ENCODE data around the gene GAS2. TPM values are rescaled to one million over a fixed set of nuclear protein-coding genes. Genes with fewer than 3 reads are reported as not detected.

GAS2 gene
- total RNA-seq, 1 donor from 2014 or later = 1.4 TPM

DNA sequence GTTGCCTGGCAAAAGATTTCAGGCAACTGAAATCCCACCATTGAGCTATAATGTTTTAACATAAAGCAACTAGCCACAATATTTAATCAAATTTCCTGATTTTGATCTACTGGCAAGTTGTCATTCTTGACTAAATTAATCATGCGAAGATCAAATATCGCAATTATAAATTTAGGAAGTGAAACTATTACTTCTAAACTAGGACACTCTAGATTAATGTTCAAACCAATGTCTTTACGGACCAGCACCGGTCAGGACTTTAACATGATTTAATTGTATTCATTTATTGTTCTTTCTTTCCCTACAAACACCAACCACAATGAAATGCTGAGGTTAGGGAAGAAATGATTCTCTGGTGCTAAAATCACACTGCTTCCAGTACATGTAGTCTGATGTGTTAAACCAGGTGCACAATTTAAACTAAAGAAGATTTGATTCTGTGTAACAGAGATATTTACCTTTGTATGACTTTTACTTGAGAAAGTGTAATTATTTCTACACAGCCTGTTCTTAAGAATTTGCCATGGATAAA is 14.9 kb downstream of the GAS2 start:
- H3K27me3 Mint-ChIP-seq (ENCODE audit: unreplicated experiment) = peaks cover 1% of the 10 kb centered on the region
- DNase-seq (ENCODE audit: low spot score) = no peak
- TF ChIP-seq, protein P1, sequence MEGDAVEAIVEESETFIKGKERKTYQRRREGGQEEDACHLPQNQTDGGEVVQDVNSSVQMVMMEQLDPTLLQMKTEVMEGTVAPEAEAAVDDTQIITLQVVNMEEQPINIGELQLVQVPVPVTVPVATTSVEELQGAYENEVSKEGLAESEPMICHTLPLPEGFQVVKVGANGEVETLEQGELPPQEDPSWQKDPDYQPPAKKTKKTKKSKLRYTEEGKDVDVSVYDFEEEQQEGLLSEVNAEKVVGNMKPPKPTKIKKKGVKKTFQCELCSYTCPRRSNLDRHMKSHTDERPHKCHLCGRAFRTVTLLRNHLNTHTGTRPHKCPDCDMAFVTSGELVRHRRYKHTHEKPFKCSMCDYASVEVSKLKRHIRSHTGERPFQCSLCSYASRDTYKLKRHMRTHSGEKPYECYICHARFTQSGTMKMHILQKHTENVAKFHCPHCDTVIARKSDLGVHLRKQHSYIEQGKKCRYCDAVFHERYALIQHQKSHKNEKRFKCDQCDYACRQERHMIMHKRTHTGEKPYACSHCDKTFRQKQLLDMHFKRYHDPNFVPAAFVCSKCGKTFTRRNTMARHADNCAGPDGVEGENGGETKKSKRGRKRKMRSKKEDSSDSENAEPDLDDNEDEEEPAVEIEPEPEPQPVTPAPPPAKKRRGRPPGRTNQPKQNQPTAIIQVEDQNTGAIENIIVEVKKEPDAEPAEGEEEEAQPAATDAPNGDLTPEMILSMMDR (IDR thresholded peaks at IDR 0.05; ENCODE audit: unreplicated experiment) = no peak
- no peaks in the 10 kb centered on the region for H3K36me3 Mint-ChIP-seq (ENCODE audit: low read depth, unreplicated experiment)
- no peaks in the 10 kb centered on the region for H3K9me3 Mint-ChIP-seq (ENCODE audit: unreplicated experiment)
- H3K4me3 Mint-ChIP-seq (ENCODE audit: unreplicated experiment) = no peak overlapping the region
- no peaks in the 10 kb centered on the region for H3K4me1 Mint-ChIP-seq (ENCODE audit: unreplicated experiment)
- H3K27ac Mint-ChIP-seq (ENCODE audit: unreplicated experiment) = no peak overlapping the region

DNA sequence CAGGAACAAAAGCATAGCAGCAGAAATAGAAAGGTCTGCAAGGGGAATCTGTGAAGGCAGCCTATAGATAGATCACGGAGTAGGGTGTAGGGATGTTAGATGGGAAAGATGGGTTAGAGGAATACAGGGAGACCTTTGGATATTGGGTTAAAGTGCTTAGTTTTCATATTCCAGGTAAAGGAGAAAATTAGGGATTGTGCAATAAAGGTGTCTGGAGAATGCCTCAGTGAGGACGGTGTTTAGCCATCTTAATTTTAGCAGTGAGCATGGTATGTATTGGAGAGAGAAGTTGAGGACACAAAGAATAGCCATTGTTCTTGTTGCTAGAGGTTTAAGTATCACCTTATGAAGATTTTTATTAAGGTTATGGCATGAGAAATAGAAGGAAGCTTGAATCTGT is 17.7 kb downstream of the GAS2 start:
- no peak for DNase-seq (ENCODE audit: low spot score)
- Mint-ChIP-seq H3K27me3 (ENCODE audit: unreplicated experiment) (peaks cover 1% of the 10 kb centered on the region), H3K4me1 (ENCODE audit: unreplicated experiment) (no peaks in the 10 kb centered on the region)

DNA sequence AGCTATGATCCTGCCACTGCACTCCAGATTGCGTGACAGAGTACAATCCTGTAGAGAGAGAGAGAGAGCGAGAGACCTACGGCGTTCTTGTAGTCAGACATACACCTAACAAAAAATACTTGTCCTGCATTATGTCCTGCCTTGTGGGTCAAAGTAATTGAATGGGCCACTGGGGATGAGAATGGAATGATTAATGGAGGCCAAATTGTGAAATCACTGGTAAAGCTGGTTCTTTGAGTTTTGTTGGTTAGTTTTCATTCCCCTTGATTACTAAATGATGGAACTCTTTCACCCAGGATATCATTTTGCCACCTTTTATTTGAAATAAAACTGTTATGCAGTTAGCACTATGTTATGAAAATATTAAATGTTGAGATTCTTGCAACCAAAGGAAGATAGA is 18.7 kb downstream of the GAS2 start:
- TF ChIP-seq, protein P1 (IDR thresholded peaks at IDR 0.05; ENCODE audit: unreplicated experiment) = no peak
- no peaks in the 10 kb centered on the region for H3K4me1 Mint-ChIP-seq (ENCODE audit: unreplicated experiment)
- no peaks in the 10 kb centered on the region for H3K36me3 Mint-ChIP-seq (ENCODE audit: low read depth, unreplicated experiment)
- H3K9me3 Mint-ChIP-seq (ENCODE audit: unreplicated experiment) = no peaks in the 10 kb centered on the region
- H3K27ac Mint-ChIP-seq (ENCODE audit: unreplicated experiment) = no peak overlapping the region
- H3K4me3 Mint-ChIP-seq (ENCODE audit: unreplicated experiment) = no peak overlapping the region
- no peak for DNase-seq (ENCODE audit: low spot score)
- peaks cover under 1% of the 10 kb centered on the region for H3K27me3 Mint-ChIP-seq (ENCODE audit: unreplicated experiment)

More for the DNA sequence above, 17.7 kb downstream of the GAS2 start:
- Mint-ChIP-seq H3K9me3 (ENCODE audit: unreplicated experiment) (no peaks in the 10 kb centered on the region), H3K4me3 (ENCODE audit: unreplicated experiment) (no peak overlapping the region), H3K36me3 (ENCODE audit: low read depth, unreplicated experiment) (no peaks in the 10 kb centered on the region), H3K27ac (ENCODE audit: unreplicated experiment) (no peak overlapping the region)
- TF ChIP-seq, protein P1 (IDR thresholded peaks at IDR 0.05; ENCODE audit: unreplicated experiment) = no peak

DNA sequence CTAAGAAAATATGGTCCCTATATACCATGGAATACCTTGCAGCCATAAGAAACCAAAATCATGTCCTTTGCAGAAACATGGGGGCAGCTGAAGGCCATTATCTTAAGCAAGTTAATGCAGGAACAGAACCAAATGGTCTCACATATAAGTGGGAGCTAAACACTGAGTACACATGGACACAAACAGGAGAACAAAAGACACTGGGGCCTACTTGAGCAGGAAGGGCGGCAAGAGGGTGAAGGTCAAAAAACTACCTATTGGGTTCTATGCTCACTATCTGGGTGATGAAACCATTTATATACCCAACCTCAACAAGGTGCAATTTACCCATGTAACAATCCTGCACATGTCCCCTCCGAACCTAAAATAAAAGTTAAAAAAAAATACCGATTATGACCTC is 22.5 kb downstream of the GAS2 start:
- Mint-ChIP-seq H3K4me3 (ENCODE audit: unreplicated experiment) (no peak overlapping the region), H3K36me3 (ENCODE audit: low read depth, unreplicated experiment) (no peaks in the 10 kb centered on the region), H3K4me1 (ENCODE audit: unreplicated experiment) (peaks cover 4% of the 10 kb centered on the region), H3K27ac (ENCODE audit: unreplicated experiment) (no peak overlapping the region), H3K9me3 (ENCODE audit: unreplicated experiment) (no peaks in the 10 kb centered on the region), H3K27me3 (ENCODE audit: unreplicated experiment) (peaks cover 2% of the 10 kb centered on the region)
- TF ChIP-seq, protein P1 (IDR thresholded peaks at IDR 0.05; ENCODE audit: unreplicated experiment) = no peak
- no peak for DNase-seq (ENCODE audit: low spot score)

DNA sequence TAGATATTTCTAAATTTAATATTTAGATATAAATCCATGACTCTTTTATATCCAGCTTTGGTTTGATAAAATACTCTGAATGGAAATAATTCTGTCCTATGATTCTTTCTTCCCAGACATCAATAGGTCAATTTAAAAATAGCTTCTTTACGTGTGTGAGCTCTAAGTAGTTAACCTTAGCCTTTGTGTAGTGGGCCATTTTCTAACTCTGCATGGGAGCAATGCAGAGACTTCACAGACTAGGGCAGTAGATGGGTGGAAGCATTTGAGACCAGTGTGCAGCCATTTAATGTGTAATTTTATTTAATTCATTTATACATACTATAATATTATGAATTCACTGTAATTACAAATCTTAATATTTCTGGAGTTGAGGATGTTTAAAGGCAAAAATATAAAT is 23.8 kb downstream of the GAS2 start:
- H3K9me3 Mint-ChIP-seq (ENCODE audit: unreplicated experiment) = no peaks in the 10 kb centered on the region
- TF ChIP-seq, protein P1 (IDR thresholded peaks at IDR 0.05; ENCODE audit: unreplicated experiment) = no peak
- no peaks in the 10 kb centered on the region for H3K36me3 Mint-ChIP-seq (ENCODE audit: low read depth, unreplicated experiment)
- no peak overlapping the region for H3K27ac Mint-ChIP-seq (ENCODE audit: unreplicated experiment)
- H3K4me3 Mint-ChIP-seq (ENCODE audit: unreplicated experiment) = no peak overlapping the region
- DNase-seq (ENCODE audit: low spot score) = no peak
- H3K27me3 Mint-ChIP-seq (ENCODE audit: unreplicated experiment) = peaks cover 2% of the 10 kb centered on the region
- peaks cover 4% of the 10 kb centered on the region for H3K4me1 Mint-ChIP-seq (ENCODE audit: unreplicated experiment)

All from endothelial cell (in vitro differentiated cells).